OCI-LY7 (cell line): Measurements from ENCODE around the gene TFAP2C. TPM values are rescaled to one million over a fixed set of nuclear protein-coding genes. Genes with fewer than 3 reads are reported as not detected.

ENCODE experiments used
- BruUV-seq: library from RNA; stranded (reverse); fragments of 400-500 nt; replicated peaks from 2 replicates; lab custom pipeline; 2021; lab: Mats Ljungman, UMichigan
- CTCF ChIA-PET: fragments of 300-600 bp; sonication (Branson Sonifier 250); formaldehyde crosslinking; loops from one replicate; lab custom pipeline; 2022; ENCODE audit warnings: antibody characterized with exemption; ENCODE audit not compliant: unreplicated experiment; lab: Charles Lee
- POLR2A ChIA-PET: fragments of 300-600 bp; sonication (Branson Sonifier 250); formaldehyde crosslinking; loops from one replicate; lab custom pipeline; 2022; ENCODE audit warnings: antibody characterized with exemption; lab: Charles Lee
- DNase-seq: peaks from one replicate; pipeline ENCODE4 v3.0.0-alpha.2; 2015; ENCODE audit warnings: low spot score
- H2AFZ ChIP-seq: fragments of 200-600 bp; sonication (generic), shearing (Covaris generic); 2 replicates; pipeline ENCODE4 v1.6.1; 2014; ENCODE audit warnings: mild to moderate bottlenecking, antibody characterized with exemption, low read length, moderate library complexity
- H3K27ac ChIP-seq: fragments of 200-600 bp; sonication (generic); 2 replicates; pipeline ENCODE4 v1.5.1; 2014; ENCODE audit warnings: mixed run types, low read depth, mild to moderate bottlenecking, moderate library complexity, low read length, inconsistent platforms; ENCODE audit not compliant: poor library complexity, severe bottlenecking
- H3K36me3 ChIP-seq: fragments of 200-600 bp; sonication (generic); 2 replicates; pipeline ENCODE4 v1.6.1; 2014; ENCODE audit warnings: mild to moderate bottlenecking, antibody characterized with exemption, low read length, moderate library complexity, mixed read lengths; ENCODE audit not compliant: insufficient read depth
- H3K4me1 ChIP-seq: fragments of 200-600 bp; sonication (generic); 2 replicates; pipeline ENCODE4 v1.5.1; 2014; ENCODE audit warnings: mild to moderate bottlenecking, low read length; ENCODE audit not compliant: insufficient read depth, poor library complexity, severe bottlenecking
- H3K4me2 ChIP-seq: fragments of 200-600 bp; sonication (generic); 2 replicates; pipeline ENCODE4 v1.6.1; 2014; ENCODE audit warnings: mild to moderate bottlenecking, low read length
- H3K4me3 ChIP-seq: fragments of 200-600 bp; sonication (generic); 2 replicates; pipeline ENCODE4 v1.5.1; 2014; ENCODE audit warnings: mild to moderate bottlenecking, low read depth, low read length; ENCODE audit not compliant: poor library complexity, severe bottlenecking
- H3K79me2 ChIP-seq: fragments of 200-600 bp; sonication (generic); 2 replicates; pipeline ENCODE4 v1.6.1; 2016; ENCODE audit warnings: low read depth, mild to moderate bottlenecking, low read length, moderate library complexity, mixed read lengths; ENCODE audit not compliant: insufficient read depth
- H3K9me2 ChIP-seq: fragments of 200-600 bp; sonication (generic); 2 replicates; pipeline ENCODE4 v1.6.1; 2016; ENCODE audit warnings: mild to moderate bottlenecking, low read length, mixed read lengths; ENCODE audit not compliant: insufficient read depth
- H3K9me3 ChIP-seq: fragments of 200-600 bp; sonication (generic); 2 replicates; pipeline ENCODE4 v1.6.1; 2014; ENCODE audit warnings: mild to moderate bottlenecking, mixed run types, low read length, mixed read lengths
- H4K20me1 ChIP-seq: fragments of 200-600 bp; sonication (generic); 2 replicates; pipeline ENCODE4 v1.6.1; 2014; ENCODE audit warnings: mild to moderate bottlenecking, antibody characterized with exemption, low read length, moderate library complexity, mixed read lengths; ENCODE audit not compliant: insufficient read depth
- CTCF ChIP-seq: fragments of 200-600 bp; sonication (generic); conservative IDR thresholded peaks from 2 replicates; pipeline ENCODE4 v1.5.1; 2014; ENCODE audit warnings: mild to moderate bottlenecking, antibody characterized with exemption, low read length, moderate library complexity, mixed read lengths
- EZH2phosphoT487 ChIP-seq: fragments of 200-600 bp; sonication (generic); IDR thresholded peaks from 2 replicates; pipeline ENCODE4 v1.6.1; 2018; ENCODE audit warnings: low read depth, borderline replicate concordance, mild to moderate bottlenecking, mixed run types, antibody characterized with exemption, low read length, moderate library complexity, mixed read lengths
- intact Hi-C: fragments of 100-400 bp; cut with micrococcal nuclease; formaldehyde crosslinking; loops from one replicate; pipeline ENCODE4 v1.10.0; 2022; ENCODE audit not compliant: unreplicated experiment
- total RNA-seq, 2 experiments: library from RNA; depleted of rRNA in 1 of 2; stranded (reverse); fragments of >200 nt in 1 of 2; shearing (Covaris generic) in 1 of 2; gene quantifications; 2 replicates each; pipeline ENCODE4 v1.2.3, GENCODE V29; 2014 to 2022

Gene TFAP2C
- total RNA-seq, 2 experiments from 2014 or later, result not detected

GRCh38 chr20:56606174-56606945, 22.7 kb upstream of the TFAP2C start:
- no peaks in the 10 kb centered on the region for H3K9me3 ChIP-seq
- H3K4me2 ChIP-seq, result no peak overlapping the region
- no peak overlapping the region for H3K27ac ChIP-seq
- no TSS peak for BruUV-seq
- no peak overlapping the region for H3K4me3 ChIP-seq
- no peaks in the 10 kb centered on the region for H3K79me2 ChIP-seq
- H3K4me1 ChIP-seq, result no peaks in the 10 kb centered on the region
- ChIA-PET CTCF (interaction anchor here (0.6 kb wide), 1 partner anchor 208 kb away, joined by 3 read pairs; no protein-coding TSS in a partner anchor), POLR2A (no interaction called here)
- TF ChIP-seq CTCF (no peak), EZH2phosphoT487 (no peak)
- intact Hi-C loops, result no loop called here
- H2AFZ ChIP-seq, result no peak overlapping the region
- no peaks in the 10 kb centered on the region for H3K36me3 ChIP-seq
- DNase-seq, result no peak
- no peaks in the 10 kb centered on the region for H3K9me2 ChIP-seq
- no peaks in the 10 kb centered on the region for H4K20me1 ChIP-seq

DNA sequence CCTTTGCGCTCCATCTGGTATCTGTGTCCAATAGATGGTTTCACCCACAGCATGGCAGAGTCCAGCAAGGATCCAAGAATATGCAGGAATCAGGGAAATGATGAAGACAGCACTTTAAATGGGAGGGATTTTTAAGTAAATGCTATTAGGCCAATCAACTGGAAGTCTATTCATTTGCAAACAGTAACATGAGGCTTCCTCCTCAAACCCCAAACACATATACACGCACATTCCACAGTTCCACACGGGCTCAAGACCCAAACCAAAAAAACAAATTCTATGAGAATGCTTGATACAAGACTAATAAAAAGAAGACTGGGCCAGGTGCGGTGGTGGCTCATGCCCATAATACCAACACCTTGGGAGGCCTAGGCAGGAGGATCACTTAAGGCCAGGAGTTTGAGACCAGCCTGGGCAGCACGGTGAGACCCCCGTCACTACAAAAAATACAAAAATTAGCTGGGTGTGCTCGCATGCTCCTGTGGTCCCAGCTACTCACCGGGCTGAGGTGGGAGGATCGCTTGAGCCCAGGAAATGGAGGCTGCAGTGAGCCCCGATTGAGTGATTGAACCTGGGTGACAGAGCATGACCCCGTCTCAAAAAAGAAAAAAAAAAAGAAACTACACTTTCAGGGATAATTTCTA, 21.9 kb upstream of the TFAP2C start:
- Histone ChIP-seq H3K4me1 (no peaks in the 10 kb centered on the region), H2AFZ (no peak overlapping the region), H3K9me3 (no peaks in the 10 kb centered on the region), H3K79me2 (no peaks in the 10 kb centered on the region), H4K20me1 (no peaks in the 10 kb centered on the region), H3K27ac (no peak overlapping the region), H3K4me2 (no peak overlapping the region), H3K9me2 (no peaks in the 10 kb centered on the region), H3K4me3 (no peak overlapping the region), H3K36me3 (no peaks in the 10 kb centered on the region)
- ChIA-PET POLR2A (no interaction called here), CTCF (no interaction called here)
- no peak for DNase-seq
- TF ChIP-seq CTCF (no peak), EZH2phosphoT487 (no peak)
- no TSS peak for BruUV-seq
- intact Hi-C loops, result no loop called here

GRCh38 chr20:56608376-56608775, 20.7 kb upstream of the TFAP2C start:
- no peaks in the 10 kb centered on the region for H4K20me1 ChIP-seq
- no peaks in the 10 kb centered on the region for H3K4me1 ChIP-seq
- no peaks in the 10 kb centered on the region for H3K9me2 ChIP-seq
- H3K4me2 ChIP-seq, result no peak overlapping the region
- BruUV-seq, result no TSS peak
- intact Hi-C loops, result no loop called here
- POLR2A ChIA-PET, result no interaction called here
- H3K9me3 ChIP-seq, result no peaks in the 10 kb centered on the region
- no peak overlapping the region for H3K4me3 ChIP-seq
- H3K79me2 ChIP-seq, result no peaks in the 10 kb centered on the region
- no peak for DNase-seq
- H2AFZ ChIP-seq, result no peak overlapping the region
- CTCF ChIA-PET, result interaction anchor here (0.5 kb wide), 1 partner anchor 1079 kb away, joined by 3 read pairs; no protein-coding TSS in a partner anchor
- no peaks in the 10 kb centered on the region for H3K36me3 ChIP-seq
- no peak for TF ChIP-seq EZH2phosphoT487
- no peak for TF ChIP-seq CTCF
- H3K27ac ChIP-seq, result no peak overlapping the region
